Endothelial cell of coronary artery (primary cell): ENCODE results near the gene ABCB1. TPM values are rescaled to one million over a fixed set of nuclear protein-coding genes. Genes with fewer than 3 reads are reported as not detected.

Experiments
- total RNA-seq: library from RNA; depleted of rRNA; stranded (reverse); fragments of >200 nt; gene quantifications from 2 replicates; pipeline ENCODE4 v1.2.3, GENCODE V29; 2014

The ABCB1 gene
- 3.0 and 9.8 TPM in 2 replicates for total RNA-seq

GRCh38 chr7:87600130-87601124 is at the start of gene ABCB1:
Gene ABCB1 (minus strand): TSS chr7:87600884. CDS start chr7:87600184, 700 bp downstream.

GRCh38 chr7:87475359-87476178 is 125.1 kb downstream of the ABCB1 start, which contains the start of gene ABCB4:
Gene ABCB4 (minus strand): TSS chr7:87475680. CDS start chr7:87475465, 215 bp downstream.

Other genes with a start within 250 kb of the ABCB1 start
- gene ABCB4, start 125.2 kb downstream of the ABCB1 start, total RNA-seq: under 0.01 and 0.09 TPM in 2 replicates
- gene RUNDC3B, start 27.5 kb upstream of the ABCB1 start, total RNA-seq: 0.72 and 1.0 TPM in 2 replicates